NB4 (cell line): ENCODE results near the gene DOCK7.

Source experiments
- DNase-seq: peaks from one replicate; pipeline ENCODE4 v3.0.0; 2010; ENCODE audit warnings: low read depth
- H3K4me3 ChIP-seq: one replicate; pipeline ENCODE4 v1.5.1; 2011; ENCODE audit warnings: mild to moderate bottlenecking, low read depth, low read length, moderate library complexity
- CTCF ChIP-seq: IDR thresholded peaks from one replicate; pipeline ENCODE4 v1.5.1; 2012; ENCODE audit warnings: low read depth, low read length
- MAX ChIP-seq: IDR thresholded peaks from 2 replicates; pipeline ENCODE4 v1.6.1; 2011; ENCODE audit warnings: low read depth, low read length
- MYC ChIP-seq: IDR thresholded peaks from 2 replicates; pipeline ENCODE4 v1.6.1; 2011; ENCODE audit warnings: low read depth, low read length
- POLR2A ChIP-seq: IDR thresholded peaks from 2 replicates; pipeline ENCODE4 v1.6.1; 2011; ENCODE audit warnings: mild to moderate bottlenecking; ENCODE audit not compliant: insufficient read length; ENCODE audit errors: extremely low read depth

The DOCK7 gene

GRCh38 chr1:62405247-62405646, 282.9 kb downstream of the DOCK7 start:
- DNase-seq, result no peak
- H3K4me3 ChIP-seq, result no peak overlapping the region
- TF ChIP-seq MAX, result no peak
- TF ChIP-seq MYC, result no peak
- TF ChIP-seq CTCF, result no peak
- no peak for TF ChIP-seq POLR2A
